SK-N-SH treated with all-trans-retinoic acid at 6 μM for 48 hours (cell line): ENCODE measurements around the gene OSBPL9.

Experiments
- ATAC-seq: fragments of 200-7000 bp; cut with Tn5 transposase; 3 replicates; pipeline ENCODE4 v1.9.1; 2020; ENCODE audit warnings: mild to moderate bottlenecking, moderate library complexity
- ARNTL ChIP-seq: fragments of 450-650 bp; formaldehyde crosslinking; IDR thresholded peaks from 2 replicates; pipeline ENCODE4 v1.5.0; 2020; ENCODE audit warnings: low read depth, mild to moderate bottlenecking, moderate library complexity, borderline replicate concordance
- BACH2 ChIP-seq: fragments of 250-450 bp; sonication (Bioruptor Pico); IDR thresholded peaks from 2 replicates; pipeline ENCODE4 v1.9.0; 2021; ENCODE audit warnings: mild to moderate bottlenecking, borderline replicate concordance
- CREB5 ChIP-seq: fragments of 250-450 bp; sonication (Bioruptor Pico); IDR thresholded peaks from 2 replicates; pipeline ENCODE4 v1.5.1; 2020; ENCODE audit warnings: low read depth, mild to moderate bottlenecking, moderate library complexity
- CSDC2 ChIP-seq: fragments of 250-450 bp; sonication (Bioruptor Pico); IDR thresholded peaks from 2 replicates; pipeline ENCODE4 v1.5.0; 2020; ENCODE audit warnings: mild to moderate bottlenecking, moderate library complexity
- CSRNP3 ChIP-seq: fragments of 250-450 bp; sonication (Bioruptor Pico); IDR thresholded peaks from 2 replicates; pipeline ENCODE4 v1.5.1; 2021; ENCODE audit warnings: mild to moderate bottlenecking, moderate library complexity
- ESRRG ChIP-seq: fragments of 250-450 bp; sonication (Bioruptor Pico); IDR thresholded peaks from 2 replicates; pipeline ENCODE4 v1.6.1; 2021; ENCODE audit warnings: mild to moderate bottlenecking
- GLIS3 ChIP-seq: fragments of 250-450 bp; sonication (Bioruptor Pico); IDR thresholded peaks from 2 replicates; pipeline ENCODE4 v1.5.0; 2020; ENCODE audit warnings: mild to moderate bottlenecking, moderate library complexity
- ISL1 ChIP-seq: fragments of 250-450 bp; sonication (Bioruptor Pico); IDR thresholded peaks from 2 replicates; pipeline ENCODE4 v2.1.2; 2022; ENCODE audit warnings: mild to moderate bottlenecking, moderate library complexity
- OSR1 ChIP-seq: fragments of 250-450 bp; sonication (Bioruptor Pico); IDR thresholded peaks from 2 replicates; pipeline ENCODE4 v1.8.0; 2022; ENCODE audit warnings: moderate library complexity, mild to moderate bottlenecking, inconsistent platforms
- PATZ1 ChIP-seq: fragments of 250-450 bp; sonication (Bioruptor Pico); IDR thresholded peaks from 2 replicates; pipeline ENCODE4 v1.8.0; 2020; ENCODE audit warnings: mild to moderate bottlenecking, moderate library complexity, borderline replicate concordance
- POU6F1 ChIP-seq: fragments of 250-450 bp; sonication (Bioruptor Pico); IDR thresholded peaks from 2 replicates; pipeline ENCODE4 v1.8.0; 2021; ENCODE audit warnings: low read depth, mild to moderate bottlenecking, moderate library complexity, borderline replicate concordance
- RARB ChIP-seq: fragments of 250-450 bp; sonication (Bioruptor Pico); IDR thresholded peaks from 2 replicates; pipeline ENCODE4 v1.8.0; 2021; ENCODE audit warnings: mild to moderate bottlenecking, moderate library complexity
- SNAI2 ChIP-seq: fragments of 250-450 bp; sonication (Bioruptor Pico); IDR thresholded peaks from 2 replicates; pipeline ENCODE4 v1.5.0; 2020; ENCODE audit warnings: mild to moderate bottlenecking, moderate library complexity
- TCF4 ChIP-seq: fragments of 250-450 bp; sonication (Bioruptor Pico); IDR thresholded peaks from 2 replicates; pipeline ENCODE4 v1.8.0; 2021; ENCODE audit warnings: mild to moderate bottlenecking, moderate library complexity, borderline replicate concordance
- TOX ChIP-seq: fragments of 250-450 bp; sonication (Bioruptor Pico); IDR thresholded peaks from 2 replicates; pipeline ENCODE4 v1.8.0; 2021; ENCODE audit warnings: mild to moderate bottlenecking, moderate library complexity, borderline replicate concordance
- TSHZ2 ChIP-seq: fragments of 250-450 bp; sonication (Bioruptor Pico); IDR thresholded peaks from 2 replicates; pipeline ENCODE4 v1.5.0; 2020; ENCODE audit warnings: mild to moderate bottlenecking, moderate library complexity
- ZC3H10 ChIP-seq: fragments of 250-450 bp; sonication (Bioruptor Pico); IDR thresholded peaks from 2 replicates; pipeline ENCODE4 v1.5.1; 2021; ENCODE audit warnings: mild to moderate bottlenecking, moderate library complexity
- ZFP3 ChIP-seq: fragments of 250-450 bp; sonication (Bioruptor Pico); IDR thresholded peaks from 2 replicates; pipeline ENCODE4 v1.5.0; 2020; ENCODE audit warnings: mild to moderate bottlenecking, moderate library complexity
- ZFP30 ChIP-seq: fragments of 450-650 bp; formaldehyde crosslinking; IDR thresholded peaks from 2 replicates; pipeline ENCODE4 v1.5.0; 2022; ENCODE audit warnings: mild to moderate bottlenecking, moderate library complexity
- ZNF565 ChIP-seq: fragments of 450-650 bp; formaldehyde crosslinking; conservative IDR thresholded peaks from 2 replicates; pipeline ENCODE4 v1.5.0; 2020; ENCODE audit warnings: low read depth, mild to moderate bottlenecking, moderate library complexity
- ZNF70 ChIP-seq: fragments of 450-650 bp; formaldehyde crosslinking; IDR thresholded peaks from 2 replicates; pipeline ENCODE4 v1.5.0; 2020; ENCODE audit warnings: mild to moderate bottlenecking, moderate library complexity
- ZNF8 ChIP-seq: fragments of 450-650 bp; formaldehyde crosslinking; IDR thresholded peaks from 2 replicates; pipeline ENCODE4 v1.5.0; 2020; ENCODE audit warnings: mild to moderate bottlenecking, moderate library complexity

OSBPL9 gene

GRCh38 chr1:51733793-51734522 is 117.1 kb downstream of the OSBPL9 start:
- TF ChIP-seq OSR1 (CRISPR knock-in tag) (no peak), ZNF565 (CRISPR knock-in tag) (no peak), RARB (CRISPR knock-in tag) (no peak), TOX (CRISPR knock-in tag) (no peak), ARNTL (no peak), ZFP30 (no peak), ZC3H10 (CRISPR knock-in tag) (no peak), ZNF70 (no peak), GLIS3 (no peak), CSDC2 (CRISPR knock-in tag) (no peak), ESRRG (CRISPR knock-in tag) (no peak), ISL1 (CRISPR knock-in tag) (no peak), ZNF8 (CRISPR knock-in tag) (no peak), ZFP3 (CRISPR knock-in tag) (no peak), CSRNP3 (CRISPR knock-in tag) (no peak), PATZ1 (CRISPR knock-in tag) (no peak), TCF4 (CRISPR knock-in tag) (no peak), SNAI2 (CRISPR knock-in tag) (no peak)
- ATAC-seq, result no peak

GRCh38 chr1:51734896-51735745 is 118.2 kb downstream of the OSBPL9 start:
- TF ChIP-seq PATZ1 (CRISPR knock-in tag), result no peak
- TF ChIP-seq BACH2 (CRISPR knock-in tag), result no peak
- no peak for TF ChIP-seq RARB (CRISPR knock-in tag)
- TF ChIP-seq ZNF565 (CRISPR knock-in tag), result no peak
- no peak for TF ChIP-seq CREB5 (CRISPR knock-in tag)
- TF ChIP-seq TCF4 (CRISPR knock-in tag), result no peak
- no peak for TF ChIP-seq SNAI2 (CRISPR knock-in tag)
- no peak for TF ChIP-seq ZFP30
- no peak for TF ChIP-seq ZC3H10 (CRISPR knock-in tag)
- no peak for TF ChIP-seq OSR1 (CRISPR knock-in tag)
- TF ChIP-seq TOX (CRISPR knock-in tag), result no peak
- TF ChIP-seq ZFP3 (CRISPR knock-in tag), result no peak
- no peak for TF ChIP-seq TSHZ2 (CRISPR knock-in tag)
- no peak for TF ChIP-seq POU6F1 (CRISPR knock-in tag)
- no peak for TF ChIP-seq ZNF70
- no peak for TF ChIP-seq ISL1 (CRISPR knock-in tag)
- no peak for TF ChIP-seq GLIS3
- no peak for TF ChIP-seq CSRNP3 (CRISPR knock-in tag)
- no peak for ATAC-seq
